ENCODE measurements around the gene OR2A42.
"Not testable (repeated sequence)": the region's sequence is repeated elsewhere in the genome, so short reads cannot be mapped to it uniquely, and the experiment has no call there.

Gene OR2A42

GRCh38 chr7:144223675-144224074 is 15.7 kb downstream of the OR2A42 start:
- not testable (repeated sequence) for DNase-seq

GRCh38 chr7:144220531-144220930 is 18.9 kb downstream of the OR2A42 start:
- DNase-seq = not testable (repeated sequence)

- not testable (repeated sequence) for DNase-seq
Observed at GRCh38 chr7:144219149-144219548, 20.3 kb downstream of the OR2A42 start.

- not testable (repeated sequence) for DNase-seq
Observed at GRCh38 chr7:144218581-144218980, 20.8 kb downstream of the OR2A42 start.

- DNase-seq = not testable (repeated sequence)
Observed at GRCh38 chr7:144217200-144217599, 22.2 kb downstream of the OR2A42 start.

GRCh38 chr7:144205306-144205705 is 34.1 kb downstream of the OR2A42 start:
- DNase-seq = not testable (repeated sequence)

- not testable (repeated sequence) for DNase-seq
Observed at GRCh38 chr7:144203086-144203485, 36.3 kb downstream of the OR2A42 start.

- not testable (repeated sequence) for DNase-seq
Observed at GRCh38 chr7:144201978-144202377, 37.4 kb downstream of the OR2A42 start.

GRCh38 chr7:144198934-144199333 is 40.5 kb downstream of the OR2A42 start:
- not testable (repeated sequence) for DNase-seq

GRCh38 chr7:144195212-144195872 is 44.1 kb downstream of the OR2A42 start, which contains the start of gene ARHGEF35:
Gene ARHGEF35, minus strand, starts transcription at chr7:144195833. Its CDS starts 7,450 bp downstream, at chr7:144188383.
- DNase-seq = not testable (repeated sequence)

GRCh38 chr7:144194453-144194852 is 45.0 kb downstream of the OR2A42 start:
- not testable (repeated sequence) for DNase-seq

GRCh38 chr7:144193782-144194181 is 45.6 kb downstream of the OR2A42 start:
- not testable (repeated sequence) for DNase-seq

- DNase-seq = not testable (repeated sequence)
Observed at GRCh38 chr7:144188578-144189171, 50.7 kb downstream of the OR2A42 start.

- not testable (repeated sequence) for DNase-seq
Observed at GRCh38 chr7:144187848-144188247, 51.6 kb downstream of the OR2A42 start.

GRCh38 chr7:144183166-144183565 is 56.2 kb downstream of the OR2A42 start, which contains the start of gene CTAGE4:
Gene CTAGE4, plus strand, starts transcription at chr7:144183466. Its CDS starts 38 bp downstream, at chr7:144183504.
- DNase-seq = not testable (repeated sequence)

GRCh38 chr7:144179165-144179479 is 60.3 kb downstream of the OR2A42 start:
- not testable (repeated sequence) for DNase-seq

- DNase-seq = not testable (repeated sequence)
Observed at GRCh38 chr7:144178380-144179164, 60.8 kb downstream of the OR2A42 start.
